Smooth muscle cell of trachea (primary cell): ENCODE measurements around the gene ARL9. TPM values are rescaled to one million over a fixed set of nuclear protein-coding genes. Genes with fewer than 3 reads are reported as not detected.

Source experiments
- total RNA-seq: library from RNA; depleted of rRNA; stranded (reverse); fragments of >200 nt; gene quantifications from 2 replicates; pipeline ENCODE4 v1.2.1, GENCODE V29; 2014

ARL9 gene
- total RNA-seq: 0.15 and 0.17 TPM in 2 replicates

GRCh38 chr4:56505269-56506130 is at the start of gene ARL9:
Gene ARL9 (plus strand): TSS chr4:56505791. CDS start chr4:56505863, 72 bp downstream.

DNA sequence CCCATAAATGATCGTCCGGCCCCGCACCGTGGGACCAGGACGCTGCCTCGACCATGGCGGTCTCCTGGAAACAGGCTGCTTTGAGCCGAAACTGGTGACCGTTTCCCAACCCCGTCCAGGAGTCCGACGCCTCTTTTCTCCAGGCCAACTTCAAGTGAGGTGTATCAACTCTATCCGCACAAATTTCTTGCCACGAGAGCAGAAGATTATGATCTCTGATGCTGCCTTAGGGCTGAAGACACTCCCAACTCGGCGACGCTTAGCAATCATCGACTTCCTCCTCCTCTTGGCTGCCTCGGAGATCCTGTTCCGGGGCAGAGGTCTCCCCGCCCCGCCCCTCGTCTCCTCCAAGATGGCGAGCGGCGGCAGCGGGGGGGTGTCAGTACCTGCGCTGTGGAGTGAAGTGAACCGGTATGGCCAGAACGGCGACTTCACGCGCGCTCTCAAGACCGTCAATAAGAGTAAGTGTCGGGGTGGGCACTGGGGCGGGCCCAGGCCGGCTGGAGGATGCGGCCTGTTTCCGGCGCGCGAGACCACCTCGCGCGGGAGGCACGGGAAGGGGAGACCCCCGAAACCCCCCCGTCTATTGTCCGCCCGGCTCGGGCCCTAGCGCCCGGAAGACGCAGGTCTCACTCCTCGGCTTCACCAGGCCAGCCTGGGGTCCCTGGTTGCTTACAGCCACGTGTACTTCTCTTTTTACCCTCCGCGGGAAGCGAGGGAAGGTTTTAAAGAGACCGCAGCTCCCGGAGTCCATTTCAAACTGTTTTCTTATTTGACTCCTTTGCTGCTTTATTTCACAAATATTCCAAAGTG is 38.1 kb upstream of the ARL9 start, which contains the start of gene SRP72:
Gene SRP72, plus strand, starts transcription at position 334 of the 813 bp plus-strand sequence. Its CDS starts 19 bp downstream, at position 353.

Other genes starting within 250 kb of the ARL9 start
- 18.9 and 20.9 TPM in 2 replicates for gene AASDH, start 118.3 kb upstream of the ARL9 start, total RNA-seq
- 12.9 and 15.1 TPM in 2 replicates for gene PPAT, start 70.2 kb upstream of the ARL9 start, total RNA-seq
- gene PAICS, start 69.5 kb upstream of the ARL9 start, total RNA-seq: 27.5 and 87.7 TPM in 2 replicates
- 98.6 and 102 TPM in 2 replicates for gene SRP72, start 38.2 kb upstream of the ARL9 start, total RNA-seq
- 2.8 and 12.9 TPM in 2 replicates for gene HOPX, start 175.5 kb downstream of the ARL9 start, total RNA-seq